HG03060 (cell line): Measurements from ENCODE around the gene CALML6.
A peak's percentile ranks its signal among the peaks of the same experiment; 100 is the strongest.

Experiments used
- ATAC-seq: cut with Tn5 transposase; IDR thresholded peaks from one replicate; pipeline ENCODE4 v1.9.1; 2021; ENCODE audit warnings: low read depth, moderate number of reproducible peaks; ENCODE audit not compliant: unreplicated experiment

CALML6 gene

GRCh38 chr1:1910033-1910465 is 5.0 kb upstream of the CALML6 start:
- ATAC-seq = no peak

GRCh38 chr1:1910651-1911331 is 4.3 kb upstream of the CALML6 start:
- no peak for ATAC-seq

- no peak for ATAC-seq
Observed at GRCh38 chr1:1911350-1912041, 3.6 kb upstream of the CALML6 start.

GRCh38 chr1:1914101-1914970 is 724 bp upstream of the CALML6 start:
- no peak for ATAC-seq

- no peak for ATAC-seq
Observed at GRCh38 chr1:1915911-1916840, 1.1 kb downstream of the CALML6 start.

GRCh38 chr1:1916851-1917251 is 1.8 kb downstream of the CALML6 start:
- no peak for ATAC-seq

GRCh38 chr1:1917304-1917976 is 2.4 kb downstream of the CALML6 start:
- no peak for ATAC-seq

- no peak for ATAC-seq
Observed at GRCh38 chr1:1917995-1918900, 3.2 kb downstream of the CALML6 start.

GRCh38 chr1:1918901-1919303 is 3.8 kb downstream of the CALML6 start, which contains the start of gene TMEM52:
Gene TMEM52 (minus strand): TSS chr1:1919279. CDS start chr1:1919265, 14 bp downstream.
- peak; percentile 2 for ATAC-seq

GRCh38 chr1:1919304-1920056 is 4.4 kb downstream of the CALML6 start:
- peak; percentile 75 for ATAC-seq

GRCh38 chr1:1920057-1920607 is 5.1 kb downstream of the CALML6 start:
- no peak for ATAC-seq

GRCh38 chr1:1920608-1921458 is 5.8 kb downstream of the CALML6 start:
- no peak for ATAC-seq

- ATAC-seq = no peak
Observed at GRCh38 chr1:1921459-1921862, 6.4 kb downstream of the CALML6 start.

GRCh38 chr1:1921901-1922701 is 7.0 kb downstream of the CALML6 start:
- no peak for ATAC-seq

GRCh38 chr1:1922702-1922955 is 7.6 kb downstream of the CALML6 start:
- ATAC-seq = no peak
